Nephron (organoid): ENCODE data around the gene PRPF6.

Experiments used
- H3K27ac Mint-ChIP-seq, 3 experiments: 2 replicates each; pipeline ENCODE4 v1.8.0; 2020; ENCODE audit warnings: mixed read lengths in 3 of 3, mild to moderate bottlenecking in 2 of 3, moderate library complexity in 1 of 3
- H3K27me3 Mint-ChIP-seq: 2 replicates; pipeline ENCODE4 v1.8.0; 2021; ENCODE audit warnings: low read depth, mild to moderate bottlenecking, moderate library complexity, mixed read lengths
- H3K36me3 Mint-ChIP-seq: 2 replicates; pipeline ENCODE4 v1.8.0; 2020; ENCODE audit warnings: low read depth, mixed read lengths
- H3K4me1 Mint-ChIP-seq: 2 replicates; pipeline ENCODE4 v1.8.0; 2020; ENCODE audit warnings: mixed read lengths
- H3K4me3 Mint-ChIP-seq, 3 experiments: 2 replicates each; pipeline ENCODE4 v1.8.0; 2020; ENCODE audit warnings: mild to moderate bottlenecking in 3 of 3, mixed read lengths in 3 of 3, moderate library complexity in 2 of 3
- H3K9me3 Mint-ChIP-seq: 2 replicates; pipeline ENCODE4 v1.8.0; 2020; ENCODE audit warnings: mixed read lengths
- CTCF ChIP-seq, 3 experiments: fragments of 200-600 bp; sonication (generic); IDR thresholded peaks; one replicate each; pipeline ENCODE4 v1.5.0; 2021; ENCODE audit warnings: antibody characterized with exemption in 3 of 3; ENCODE audit not compliant: unreplicated experiment in 3 of 3

Gene PRPF6

GRCh38 chr20:64056889-64057627 lies 76.1 kb downstream of the PRPF6 start:
- H3K27me3 Mint-ChIP-seq: peaks cover 12% of the 10 kb centered on the region
- H3K36me3 Mint-ChIP-seq: no peaks in the 10 kb centered on the region
- TF ChIP-seq CTCF (IDR thresholded peaks at IDR 0.05; ENCODE audit: unreplicated experiment in 3 of 3): no peak
- H3K4me1 Mint-ChIP-seq: peaks cover 11% of the 10 kb centered on the region
- no peaks in the 10 kb centered on the region for H3K9me3 Mint-ChIP-seq
- H3K27ac Mint-ChIP-seq: no peak overlapping the region
- H3K4me3 Mint-ChIP-seq: no peak overlapping the region

GRCh38 chr20:64057628-64058498 lies 76.9 kb downstream of the PRPF6 start:
- Mint-ChIP-seq H3K27me3 (peaks cover 10% of the 10 kb centered on the region), H3K27ac (peak overlapping the region in 1 of 3 experiments; percentile 41), H3K4me1 (peaks cover 11% of the 10 kb centered on the region), H3K9me3 (no peaks in the 10 kb centered on the region), H3K4me3 (no peak overlapping the region), H3K36me3 (no peaks in the 10 kb centered on the region)
- TF ChIP-seq CTCF (IDR thresholded peaks at IDR 0.05; ENCODE audit: unreplicated experiment in 3 of 3): peak; percentile 76 to 86 (median 82)

GRCh38 chr20:64058536-64058935 lies 77.6 kb downstream of the PRPF6 start:
- peak overlapping the region in 1 of 3 experiments; percentile 41 for H3K27ac Mint-ChIP-seq
- H3K4me1 Mint-ChIP-seq: peaks cover 7% of the 10 kb centered on the region
- no peaks in the 10 kb centered on the region for H3K36me3 Mint-ChIP-seq
- peaks cover 8% of the 10 kb centered on the region for H3K27me3 Mint-ChIP-seq
- no peak overlapping the region for H3K4me3 Mint-ChIP-seq
- no peaks in the 10 kb centered on the region for H3K9me3 Mint-ChIP-seq
- TF ChIP-seq CTCF (IDR thresholded peaks at IDR 0.05; ENCODE audit: unreplicated experiment in 3 of 3): no peak

GRCh38 chr20:64062276-64062595 lies 81.3 kb downstream of the PRPF6 start:
- Mint-ChIP-seq H3K27me3 (peaks cover 6% of the 10 kb centered on the region), H3K27ac (peak overlapping the region; percentile 27 to 77 (median 62)), H3K9me3 (no peaks in the 10 kb centered on the region), H3K4me3 (peak overlapping the region; percentile 78 to 94 (median 93)), H3K36me3 (no peaks in the 10 kb centered on the region), H3K4me1 (peaks cover 6% of the 10 kb centered on the region)
- no peak for TF ChIP-seq CTCF (IDR thresholded peaks at IDR 0.05; ENCODE audit: unreplicated experiment in 3 of 3)

- Mint-ChIP-seq H3K27me3 (peaks cover 6% of the 10 kb centered on the region), H3K27ac (peak within 1 kb of the TSS; percentile 47 to 94 (median 62)), H3K9me3 (no peaks in the 10 kb centered on the region), H3K4me3 (peak within 1 kb of the TSS; percentile 93 to 99 (median 94)), H3K36me3 (no peaks in the 10 kb centered on the region), H3K4me1 (peaks cover 6% of the 10 kb centered on the region)
- TF ChIP-seq CTCF (IDR thresholded peaks at IDR 0.05; ENCODE audit: unreplicated experiment in 3 of 3): no peak
Observed at GRCh38 chr20:64062596-64063388, 81.9 kb downstream of the PRPF6 start, which contains the start of gene TCEA2. Gene TCEA2 (plus strand): TSS chr20:64063198. CDS start chr20:64063313, 115 bp downstream.
